SJSA1 (cell line): ENCODE measurements around the gene NEGR1. TPM values are rescaled to one million over a fixed set of nuclear protein-coding genes. Genes with fewer than 3 reads are reported as not detected.

Experiments
- DNase-seq, 2 experiments: peaks; one replicate each; pipeline ENCODE4 v3.0.0-alpha.2; 2015 to 2020; ENCODE audit warnings: low spot score in 2 of 2, low read depth in 1 of 2
- H3K27ac ChIP-seq: fragments of 250-450 bp; sonication (Bioruptor Pico); 2 replicates; pipeline ENCODE4 v1.5.1; 2020; ENCODE audit warnings: mild to moderate bottlenecking, moderate library complexity
- H3K27me3 ChIP-seq: fragments of 250-450 bp; sonication (Bioruptor Pico); replicated peaks from 2 replicates; pipeline ENCODE4 v1.5.1; 2020; ENCODE audit warnings: mild to moderate bottlenecking, moderate library complexity
- H3K36me3 ChIP-seq: fragments of 250-450 bp; sonication (Bioruptor Pico); 2 replicates; pipeline ENCODE4 v1.5.1; 2020; ENCODE audit warnings: mild to moderate bottlenecking
- H3K4me1 ChIP-seq: fragments of 250-450 bp; sonication (Bioruptor Pico); replicated peaks from 2 replicates; pipeline ENCODE4 v1.6.1; 2021; ENCODE audit warnings: mild to moderate bottlenecking
- H3K4me3 ChIP-seq: fragments of 250-450 bp; sonication (Bioruptor Pico); 2 replicates; pipeline ENCODE4 v1.5.1; 2020; ENCODE audit warnings: mild to moderate bottlenecking
- H3K9me3 ChIP-seq: fragments of 250-450 bp; sonication (Bioruptor Pico); replicated peaks from 2 replicates; pipeline ENCODE4 v1.5.1; 2020; ENCODE audit warnings: mild to moderate bottlenecking
- total RNA-seq: library from RNA; depleted of rRNA; stranded (reverse); fragments of >200 nt; shearing (Covaris generic); gene quantifications from 2 replicates; pipeline ENCODE4 v1.2.3, GENCODE V29; 2014

NEGR1 gene
- total RNA-seq, 1 experiment from 2014 or later: 1.9 TPM

DNA sequence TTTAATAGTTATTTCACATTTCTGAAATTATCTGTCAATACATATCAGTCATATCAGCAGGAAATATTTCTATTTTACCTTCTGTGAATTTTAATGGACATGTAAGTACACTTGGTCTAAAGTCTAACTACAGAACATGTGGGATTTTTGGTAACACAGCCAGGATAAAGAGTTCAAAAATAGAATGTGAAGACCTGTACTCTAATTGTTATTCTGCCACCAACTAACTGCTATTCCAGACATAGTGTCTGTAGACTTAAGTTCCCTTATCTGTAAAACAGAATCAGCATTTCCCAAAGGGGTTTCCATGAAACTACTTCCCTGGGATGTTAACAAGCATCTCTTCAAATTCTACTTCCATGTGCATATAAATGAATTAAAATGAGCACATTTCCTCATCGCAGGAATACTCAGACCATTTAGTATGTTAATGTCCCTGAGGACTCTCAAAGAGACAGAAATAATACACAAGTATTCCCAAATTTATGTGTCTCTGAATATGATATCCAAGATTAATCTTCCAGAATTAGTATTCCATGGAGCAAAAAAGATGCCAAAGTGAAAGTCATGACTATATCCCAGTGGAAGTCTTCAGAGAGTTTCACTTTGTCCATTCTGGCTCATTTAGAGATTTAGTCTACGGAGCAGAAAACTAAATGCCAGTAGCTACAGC, 325.6 kb downstream of the NEGR1 start:
- H3K36me3 ChIP-seq: no peaks in the 10 kb centered on the region
- no peak overlapping the region for H3K4me3 ChIP-seq
- no peak overlapping the region for H3K27ac ChIP-seq
- H3K27me3 ChIP-seq: no peaks in the 10 kb centered on the region
- no peak for DNase-seq
- H3K4me1 ChIP-seq: no peaks in the 10 kb centered on the region
- no peaks in the 10 kb centered on the region for H3K9me3 ChIP-seq

- no peaks in the 10 kb centered on the region for H3K27me3 ChIP-seq
- no peak for DNase-seq
- no peaks in the 10 kb centered on the region for H3K9me3 ChIP-seq
- H3K36me3 ChIP-seq: no peaks in the 10 kb centered on the region
- no peak overlapping the region for H3K27ac ChIP-seq
- no peak overlapping the region for H3K4me3 ChIP-seq
- no peaks in the 10 kb centered on the region for H3K4me1 ChIP-seq
These were observed 331.8 kb downstream of the NEGR1 start for GRCh38 chr1:71950579-71950978.

DNA sequence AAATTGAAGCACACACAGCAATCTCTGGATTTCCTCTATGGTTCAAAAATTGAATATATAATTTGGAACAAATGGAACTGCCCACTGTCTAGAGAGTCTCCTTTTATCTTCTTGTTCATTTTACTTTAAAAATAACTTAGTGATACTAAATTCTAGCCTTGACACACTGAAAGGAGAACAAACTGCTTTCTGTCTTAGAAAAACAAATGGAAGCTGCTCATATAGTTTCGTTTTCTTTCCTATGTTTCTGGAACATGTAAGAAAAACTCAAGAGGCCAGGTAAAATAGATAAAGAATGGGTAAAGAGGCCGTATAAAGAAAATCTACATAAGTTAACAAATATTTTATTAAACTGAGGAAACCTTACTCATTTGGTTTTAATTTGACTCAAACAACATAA, 332.7 kb downstream of the NEGR1 start:
- no peak overlapping the region for H3K4me3 ChIP-seq
- no peaks in the 10 kb centered on the region for H3K9me3 ChIP-seq
- no peaks in the 10 kb centered on the region for H3K36me3 ChIP-seq
- H3K4me1 ChIP-seq: no peaks in the 10 kb centered on the region
- no peak for DNase-seq
- no peaks in the 10 kb centered on the region for H3K27me3 ChIP-seq
- no peak overlapping the region for H3K27ac ChIP-seq

DNA sequence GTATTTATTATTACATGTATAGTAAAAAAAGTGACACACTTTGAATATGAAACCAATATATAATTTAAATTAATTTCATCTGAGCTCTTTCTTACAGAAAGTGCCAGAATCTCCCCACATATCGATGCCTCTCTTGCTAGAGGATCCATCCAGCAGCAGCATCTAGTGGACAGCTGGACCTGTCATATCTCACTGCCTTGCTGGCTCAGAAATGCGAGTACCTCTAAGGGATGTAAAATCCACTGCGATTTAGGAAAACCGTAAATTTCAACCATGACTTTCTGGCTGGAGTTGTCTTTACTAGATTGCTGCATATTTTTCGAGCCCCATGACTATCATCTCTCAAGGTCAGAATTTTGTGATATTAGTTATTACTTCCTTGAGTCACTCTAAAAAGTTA, 333.8 kb downstream of the NEGR1 start:
- Histone ChIP-seq H3K27ac (no peak overlapping the region), H3K36me3 (no peaks in the 10 kb centered on the region), H3K4me1 (no peaks in the 10 kb centered on the region), H3K4me3 (no peak overlapping the region), H3K9me3 (no peaks in the 10 kb centered on the region), H3K27me3 (no peaks in the 10 kb centered on the region)
- DNase-seq: no peak

- no peaks in the 10 kb centered on the region for H3K36me3 ChIP-seq
- no peaks in the 10 kb centered on the region for H3K4me1 ChIP-seq
- H3K9me3 ChIP-seq: no peaks in the 10 kb centered on the region
- no peak overlapping the region for H3K4me3 ChIP-seq
- H3K27me3 ChIP-seq: no peaks in the 10 kb centered on the region
- H3K27ac ChIP-seq: no peak overlapping the region
- no peak for DNase-seq
These were observed 338.3 kb downstream of the NEGR1 start for GRCh38 chr1:71944006-71944405.

DNA sequence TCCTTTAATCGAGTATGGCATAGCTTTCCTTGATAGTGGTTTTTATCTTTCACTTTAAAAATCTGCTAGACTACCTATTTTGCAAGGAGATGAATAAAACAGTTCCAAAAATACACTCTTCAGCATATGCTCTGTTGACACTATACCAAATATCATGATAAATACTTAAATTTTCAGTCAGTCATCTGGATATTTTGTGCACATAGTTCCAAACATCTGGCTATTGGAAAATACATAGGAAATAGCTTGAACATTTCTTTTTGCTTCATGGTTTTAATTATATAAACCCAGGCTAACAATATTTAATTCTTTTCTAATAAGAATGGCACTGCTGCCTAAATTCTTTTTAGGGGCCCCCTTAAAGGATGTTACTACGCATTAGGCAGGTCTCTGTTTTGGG, 342.1 kb downstream of the NEGR1 start:
- no peaks in the 10 kb centered on the region for H3K27me3 ChIP-seq
- H3K4me1 ChIP-seq: no peaks in the 10 kb centered on the region
- no peak overlapping the region for H3K4me3 ChIP-seq
- no peak overlapping the region for H3K27ac ChIP-seq
- no peak for DNase-seq
- H3K9me3 ChIP-seq: no peaks in the 10 kb centered on the region
- no peaks in the 10 kb centered on the region for H3K36me3 ChIP-seq

GRCh38 chr1:71930511-71930910, 351.8 kb downstream of the NEGR1 start:
- no peaks in the 10 kb centered on the region for H3K27me3 ChIP-seq
- H3K4me1 ChIP-seq: no peaks in the 10 kb centered on the region
- DNase-seq: no peak
- no peak overlapping the region for H3K4me3 ChIP-seq
- H3K9me3 ChIP-seq: no peaks in the 10 kb centered on the region
- H3K27ac ChIP-seq: no peak overlapping the region
- no peaks in the 10 kb centered on the region for H3K36me3 ChIP-seq

GRCh38 chr1:71921935-71922559, 360.3 kb downstream of the NEGR1 start:
- no peaks in the 10 kb centered on the region for H3K27me3 ChIP-seq
- no peaks in the 10 kb centered on the region for H3K36me3 ChIP-seq
- H3K4me3 ChIP-seq: no peak overlapping the region
- H3K27ac ChIP-seq: no peak overlapping the region
- no peaks in the 10 kb centered on the region for H3K4me1 ChIP-seq
- no peaks in the 10 kb centered on the region for H3K9me3 ChIP-seq
- DNase-seq: no peak

- Histone ChIP-seq H3K9me3 (no peaks in the 10 kb centered on the region), H3K4me3 (no peak overlapping the region), H3K27me3 (no peaks in the 10 kb centered on the region), H3K4me1 (no peaks in the 10 kb centered on the region), H3K27ac (no peak overlapping the region), H3K36me3 (no peaks in the 10 kb centered on the region)
- no peak for DNase-seq
These were observed 361.1 kb downstream of the NEGR1 start for GRCh38 chr1:71921204-71921603.

- DNase-seq: no peak
- H3K9me3 ChIP-seq: no peaks in the 10 kb centered on the region
- H3K4me3 ChIP-seq: no peak overlapping the region
- no peaks in the 10 kb centered on the region for H3K4me1 ChIP-seq
- H3K27ac ChIP-seq: no peak overlapping the region
- no peaks in the 10 kb centered on the region for H3K36me3 ChIP-seq
- no peaks in the 10 kb centered on the region for H3K27me3 ChIP-seq
These were observed 361.8 kb downstream of the NEGR1 start for GRCh38 chr1:71920556-71920955.

DNA sequence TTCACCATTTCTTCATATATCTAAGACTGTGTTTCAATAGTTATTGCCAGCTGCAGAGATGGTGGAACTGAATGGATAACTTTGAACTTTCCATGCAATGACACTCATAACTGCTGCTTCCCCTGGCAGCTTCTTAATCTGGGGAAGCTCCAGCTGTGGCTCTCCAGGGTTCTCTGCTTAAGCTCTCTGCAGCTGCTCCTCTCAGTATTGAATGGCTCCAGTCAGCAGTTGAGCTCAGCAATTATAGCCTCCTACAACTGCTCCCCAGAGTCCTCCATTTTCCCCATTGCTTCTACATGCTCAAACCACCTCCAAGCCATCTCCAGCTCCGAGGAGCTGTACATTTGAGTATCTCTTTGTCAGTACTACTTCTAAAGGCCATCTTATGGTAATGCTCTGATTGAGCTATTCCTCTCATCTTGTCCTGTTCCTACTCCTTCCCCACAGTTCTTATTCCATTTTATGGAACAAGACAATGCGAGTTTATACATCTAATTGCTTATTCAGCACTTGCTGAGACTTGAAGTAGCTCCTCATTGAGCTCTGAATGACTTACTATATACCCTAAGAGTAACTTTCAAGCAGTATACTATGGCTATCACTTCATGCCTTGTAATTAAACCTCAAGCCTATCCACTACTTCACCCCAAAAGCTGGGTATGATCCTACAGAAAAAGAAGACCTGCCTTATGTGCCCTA, 362.4 kb downstream of the NEGR1 start:
- Histone ChIP-seq H3K4me3 (no peak overlapping the region), H3K27ac (no peak overlapping the region), H3K27me3 (no peaks in the 10 kb centered on the region), H3K36me3 (no peaks in the 10 kb centered on the region), H3K4me1 (no peaks in the 10 kb centered on the region), H3K9me3 (no peaks in the 10 kb centered on the region)
- no peak for DNase-seq

- no peak for DNase-seq
- no peak overlapping the region for H3K27ac ChIP-seq
- H3K4me1 ChIP-seq: no peaks in the 10 kb centered on the region
- H3K27me3 ChIP-seq: no peaks in the 10 kb centered on the region
- H3K9me3 ChIP-seq: no peaks in the 10 kb centered on the region
- no peaks in the 10 kb centered on the region for H3K36me3 ChIP-seq
- no peak overlapping the region for H3K4me3 ChIP-seq
These were observed 363.7 kb downstream of the NEGR1 start for GRCh38 chr1:71918630-71919029.

DNA sequence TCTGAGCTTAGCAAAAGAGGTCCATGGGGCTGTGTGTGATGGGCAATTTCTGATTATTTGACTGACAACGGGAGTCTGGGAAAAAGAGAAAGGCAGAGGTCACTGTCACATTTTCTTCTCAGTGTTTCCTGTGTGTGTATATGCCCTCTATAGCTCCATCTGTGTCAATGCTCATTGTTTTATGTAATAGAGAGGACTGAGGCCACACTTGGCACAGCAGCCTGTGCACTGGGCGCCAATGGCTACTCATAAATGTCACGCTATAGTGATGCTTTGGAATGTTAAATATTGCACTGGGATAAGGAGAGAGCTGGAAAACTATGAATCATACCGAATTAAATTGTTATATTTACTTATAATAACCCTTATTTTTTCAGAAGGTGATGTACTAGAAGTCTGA, 365.4 kb downstream of the NEGR1 start:
- DNase-seq: no peak
- H3K9me3 ChIP-seq: no peaks in the 10 kb centered on the region
- H3K4me3 ChIP-seq: no peak overlapping the region
- no peak overlapping the region for H3K27ac ChIP-seq
- no peaks in the 10 kb centered on the region for H3K36me3 ChIP-seq
- H3K27me3 ChIP-seq: no peaks in the 10 kb centered on the region
- H3K4me1 ChIP-seq: no peaks in the 10 kb centered on the region

GRCh38 chr1:71914626-71915025, 367.7 kb downstream of the NEGR1 start:
- DNase-seq: no peak
- Histone ChIP-seq H3K27me3 (no peaks in the 10 kb centered on the region), H3K27ac (no peak overlapping the region), H3K4me1 (no peaks in the 10 kb centered on the region), H3K36me3 (no peaks in the 10 kb centered on the region), H3K9me3 (no peaks in the 10 kb centered on the region), H3K4me3 (no peak overlapping the region)
